HG03103 (cell line): ENCODE measurements around the gene USP38.
"Not testable (repeated sequence)": the region's sequence is repeated elsewhere in the genome, so short reads cannot be mapped to it uniquely, and the experiment has no call there.

ENCODE experiments used
- ATAC-seq: cut with Tn5 transposase; IDR thresholded peaks from one replicate; pipeline ENCODE4 v1.9.1; 2021; ENCODE audit warnings: low read depth; ENCODE audit not compliant: unreplicated experiment

The USP38 gene

GRCh38 chr4:143202824-143203223 lies 18.1 kb downstream of the USP38 start:
- ATAC-seq: no peak

- ATAC-seq: no peak
Observed at GRCh38 chr4:143203577-143203976, 18.9 kb downstream of the USP38 start.

GRCh38 chr4:143207555-143207954 lies 22.8 kb downstream of the USP38 start:
- ATAC-seq: no peak

- ATAC-seq: no peak
Observed at GRCh38 chr4:143212566-143212965, 27.8 kb downstream of the USP38 start.

- ATAC-seq: no peak
Observed at GRCh38 chr4:143215873-143216272, 31.2 kb downstream of the USP38 start.

GRCh38 chr4:143224255-143224654 lies 39.5 kb downstream of the USP38 start:
- no peak for ATAC-seq

GRCh38 chr4:143225167-143225566 lies 40.5 kb downstream of the USP38 start:
- ATAC-seq: no peak

GRCh38 chr4:143230683-143231082 lies 46.0 kb downstream of the USP38 start:
- no peak for ATAC-seq

- ATAC-seq: no peak
Observed at GRCh38 chr4:143232277-143232676, 47.6 kb downstream of the USP38 start.

- no peak for ATAC-seq
Observed at GRCh38 chr4:143234153-143234552, 49.4 kb downstream of the USP38 start.

GRCh38 chr4:143237195-143237594 lies 52.5 kb downstream of the USP38 start:
- not testable (repeated sequence) for ATAC-seq

GRCh38 chr4:143240939-143241679 lies 56.4 kb downstream of the USP38 start:
- no peak for ATAC-seq

- no peak for ATAC-seq
Observed at GRCh38 chr4:143241892-143242291, 57.2 kb downstream of the USP38 start.

- ATAC-seq: no peak
Observed at GRCh38 chr4:143243041-143243440, 58.3 kb downstream of the USP38 start.

- ATAC-seq: no peak
Observed at GRCh38 chr4:143246977-143247376, 62.3 kb downstream of the USP38 start.

GRCh38 chr4:143247866-143248265 lies 63.1 kb downstream of the USP38 start:
- no peak for ATAC-seq

GRCh38 chr4:143248827-143249226 lies 64.1 kb downstream of the USP38 start:
- ATAC-seq: no peak

GRCh38 chr4:143250617-143251016 lies 65.9 kb downstream of the USP38 start:
- no peak for ATAC-seq

- ATAC-seq: no peak
Observed at GRCh38 chr4:143251348-143251747, 66.6 kb downstream of the USP38 start.

GRCh38 chr4:143251779-143252178 lies 67.1 kb downstream of the USP38 start:
- no peak for ATAC-seq

GRCh38 chr4:143252478-143252877 lies 67.8 kb downstream of the USP38 start:
- no peak for ATAC-seq

GRCh38 chr4:143253166-143253565 lies 68.4 kb downstream of the USP38 start:
- ATAC-seq: no peak
